Ecto neural progenitor cell (in vitro differentiated cells): ENCODE measurements around the gene PDZD4.
"Not testable (repeated sequence)": the region's sequence is repeated elsewhere in the genome, so short reads cannot be mapped to it uniquely, and the experiment has no call there.

Experiments used
- DNase-seq: peaks from one replicate; pipeline ENCODE4 v3.0.0-alpha.2; 2018; ENCODE audit warnings: low spot score

PDZD4 gene

GRCh38 chrX:153831429-153832150 lies 1.2 kb upstream of the PDZD4 start:
- DNase-seq: no peak

GRCh38 chrX:153830640-153831428 lies 490 bp upstream of the PDZD4 start:
- DNase-seq: no peak

- no peak for DNase-seq
Observed at GRCh38 chrX:153829549-153829798, 870 bp downstream of the PDZD4 start.

- peak; percentile 62 for DNase-seq
Observed at GRCh38 chrX:153828723-153829548, 1.4 kb downstream of the PDZD4 start.

- no peak for DNase-seq
Observed at GRCh38 chrX:153828308-153828707, 2.0 kb downstream of the PDZD4 start.

GRCh38 chrX:153827903-153828302 lies 2.4 kb downstream of the PDZD4 start:
- no peak for DNase-seq

GRCh38 chrX:153827016-153827415 lies 3.3 kb downstream of the PDZD4 start:
- no peak for DNase-seq

- DNase-seq: no peak
Observed at GRCh38 chrX:153825042-153825441, 5.3 kb downstream of the PDZD4 start.

GRCh38 chrX:153824348-153824747 lies 6.0 kb downstream of the PDZD4 start:
- no peak for DNase-seq

GRCh38 chrX:153821066-153821465 lies 9.3 kb downstream of the PDZD4 start:
- no peak for DNase-seq

GRCh38 chrX:153820601-153821000 lies 9.7 kb downstream of the PDZD4 start:
- DNase-seq: no peak

GRCh38 chrX:153819384-153820040 lies 10.8 kb downstream of the PDZD4 start:
- no peak for DNase-seq

GRCh38 chrX:153818571-153819383 lies 11.6 kb downstream of the PDZD4 start:
- DNase-seq: peak; percentile 80

GRCh38 chrX:153818064-153818463 lies 12.3 kb downstream of the PDZD4 start:
- DNase-seq: not testable (repeated sequence)

- no peak for DNase-seq
Observed at GRCh38 chrX:153816831-153817690, 13.3 kb downstream of the PDZD4 start.

GRCh38 chrX:153814591-153815315 lies 15.6 kb downstream of the PDZD4 start:
- DNase-seq: no peak

- DNase-seq: no peak
Observed at GRCh38 chrX:153813161-153813560, 17.2 kb downstream of the PDZD4 start.

- DNase-seq: no peak
Observed at GRCh38 chrX:153812220-153812619, 18.1 kb downstream of the PDZD4 start.

GRCh38 chrX:153807976-153808375 lies 22.4 kb downstream of the PDZD4 start:
- no peak for DNase-seq
